ENCODE results near the gene ASIC3.

Gene ASIC3

DNA sequence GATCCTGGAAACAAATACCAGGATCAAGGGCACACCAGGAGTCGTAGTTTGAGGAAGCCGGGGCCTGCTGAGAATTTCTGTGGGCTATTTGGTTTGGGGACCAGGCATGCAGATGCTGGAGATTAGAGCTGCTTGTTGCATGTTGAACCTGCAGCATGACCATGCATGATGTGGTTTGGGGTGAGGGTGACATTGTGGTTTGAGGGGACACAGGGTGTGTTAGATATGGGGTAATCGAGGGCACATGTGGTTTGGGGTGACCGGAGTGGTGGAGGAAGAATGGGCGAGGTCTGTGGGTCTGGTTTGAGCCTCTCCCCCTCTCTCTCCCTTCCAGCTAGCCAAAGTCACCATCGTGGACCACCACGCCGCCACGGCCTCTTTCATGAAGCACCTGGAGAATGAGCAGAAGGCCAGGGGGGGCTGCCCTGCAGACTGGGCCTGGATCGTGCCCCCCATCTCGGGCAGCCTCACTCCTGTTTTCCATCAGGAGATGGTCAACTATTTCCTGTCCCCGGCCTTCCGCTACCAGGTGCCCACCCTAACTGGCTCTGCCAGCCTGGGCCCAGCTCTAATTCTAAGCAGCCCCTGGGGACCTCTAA lies 47.3 kb upstream of the ASIC3 start:
- no peaks in the 10 kb centered on the region for H3K9me2 ChIP-seq (replicated peaks; ENCODE audit: low read depth, low read length)
- H3K4me1 ChIP-seq (ENCODE audit: insufficient read depth, low read length, poor library complexity, severe bottlenecking), result peaks cover 7% of the 10 kb centered on the region
- H3K36me3 ChIP-seq (ENCODE audit: insufficient read depth, low read length), result no peaks in the 10 kb centered on the region
- H3K4me3 ChIP-seq (ENCODE audit: low read length, poor library complexity, severe bottlenecking), result no peak overlapping the region
- H3K27me3 ChIP-seq (ENCODE audit: insufficient read depth, low read length, poor library complexity, severe bottlenecking), result no peaks in the 10 kb centered on the region
- H2AFZ ChIP-seq (ENCODE audit: low read length), result no peak overlapping the region
- no peaks in the 10 kb centered on the region for H4K20me1 ChIP-seq (ENCODE audit: insufficient read depth, low read length, poor library complexity, severe bottlenecking)
- no peaks in the 10 kb centered on the region for H3F3A ChIP-seq (ENCODE audit: low read depth)
- H3K79me2 ChIP-seq (ENCODE audit: insufficient read depth, low read length), result no peaks in the 10 kb centered on the region
- H3K9me3 ChIP-seq (ENCODE audit: insufficient read depth, low read depth, low read length), result no peaks in the 10 kb centered on the region
- no peak overlapping the region for H3K4me2 ChIP-seq (ENCODE audit: low read depth, low read length, poor library complexity, severe bottlenecking)
- no peak for TF ChIP-seq CTCF (conservative IDR thresholded peaks at IDR 0.05; ENCODE audit: low read length)
- TF ChIP-seq EZH2phosphoT487 (IDR thresholded peaks at IDR 0.05; ENCODE audit: borderline replicate concordance), result no peak
- no peak overlapping the region for H3K9ac ChIP-seq (ENCODE audit: low read depth, low read length, poor library complexity, severe bottlenecking)

GRCh38 chr7:151001546-151001945 lies 46.8 kb upstream of the ASIC3 start:
- H3K27me3 ChIP-seq (ENCODE audit: insufficient read depth, low read length, poor library complexity, severe bottlenecking), result no peaks in the 10 kb centered on the region
- H3K9me2 ChIP-seq (replicated peaks; ENCODE audit: low read depth, low read length), result no peaks in the 10 kb centered on the region
- H3F3A ChIP-seq (ENCODE audit: low read depth), result no peaks in the 10 kb centered on the region
- H3K79me2 ChIP-seq (ENCODE audit: insufficient read depth, low read length), result no peaks in the 10 kb centered on the region
- no peaks in the 10 kb centered on the region for H4K20me1 ChIP-seq (ENCODE audit: insufficient read depth, low read length, poor library complexity, severe bottlenecking)
- H3K4me3 ChIP-seq (ENCODE audit: low read length, poor library complexity, severe bottlenecking), result no peak overlapping the region
- H3K4me2 ChIP-seq (ENCODE audit: low read depth, low read length, poor library complexity, severe bottlenecking), result no peak overlapping the region
- TF ChIP-seq EZH2phosphoT487 (IDR thresholded peaks at IDR 0.05; ENCODE audit: borderline replicate concordance) (no peak), CTCF (conservative IDR thresholded peaks at IDR 0.05; ENCODE audit: low read length) (no peak)
- no peak overlapping the region for H3K9ac ChIP-seq (ENCODE audit: low read depth, low read length, poor library complexity, severe bottlenecking)
- no peaks in the 10 kb centered on the region for H3K9me3 ChIP-seq (ENCODE audit: insufficient read depth, low read depth, low read length)
- no peaks in the 10 kb centered on the region for H3K36me3 ChIP-seq (ENCODE audit: insufficient read depth, low read length)
- H3K4me1 ChIP-seq (ENCODE audit: insufficient read depth, low read length, poor library complexity, severe bottlenecking), result peaks cover 7% of the 10 kb centered on the region
- no peak overlapping the region for H2AFZ ChIP-seq (ENCODE audit: low read length)

DNA sequence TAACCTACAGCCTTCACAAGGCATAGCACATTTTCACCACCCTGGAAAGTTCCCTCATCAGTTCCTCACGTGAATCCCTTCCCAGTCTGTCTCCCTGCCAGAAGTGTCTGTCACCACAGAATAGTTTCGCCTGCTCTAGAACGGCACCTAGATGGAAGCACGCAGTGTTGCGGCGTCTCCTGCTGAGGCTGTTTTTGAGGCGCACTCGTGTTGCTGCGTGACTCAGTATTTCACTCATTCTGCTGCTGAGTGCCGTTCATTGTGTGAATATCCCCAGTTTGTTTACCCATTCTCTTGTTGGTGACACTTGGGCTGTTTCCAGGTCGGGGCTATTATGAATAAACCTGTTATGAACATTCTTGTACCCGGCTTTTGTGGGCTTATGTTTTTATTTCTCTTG lies 44.8 kb upstream of the ASIC3 start:
- H3K9ac ChIP-seq (ENCODE audit: low read depth, low read length, poor library complexity, severe bottlenecking), result no peak overlapping the region
- H3K9me2 ChIP-seq (replicated peaks; ENCODE audit: low read depth, low read length), result no peaks in the 10 kb centered on the region
- peaks cover 24% of the 10 kb centered on the region for H3K4me1 ChIP-seq (ENCODE audit: insufficient read depth, low read length, poor library complexity, severe bottlenecking)

GRCh38 chr7:151005566-151005965 lies 42.8 kb upstream of the ASIC3 start:
- Histone ChIP-seq H3K9me3 (ENCODE audit: insufficient read depth, low read depth, low read length) (no peaks in the 10 kb centered on the region), H3K27me3 (ENCODE audit: insufficient read depth, low read length, poor library complexity, severe bottlenecking) (no peaks in the 10 kb centered on the region), H3K9ac (ENCODE audit: low read depth, low read length, poor library complexity, severe bottlenecking) (no peak overlapping the region), H3K79me2 (ENCODE audit: insufficient read depth, low read length) (no peaks in the 10 kb centered on the region), H2AFZ (ENCODE audit: low read length) (no peak overlapping the region), H3K4me2 (ENCODE audit: low read depth, low read length, poor library complexity, severe bottlenecking) (no peak overlapping the region), H3F3A (ENCODE audit: low read depth) (no peaks in the 10 kb centered on the region), H3K4me3 (ENCODE audit: low read length, poor library complexity, severe bottlenecking) (no peak overlapping the region), H3K4me1 (ENCODE audit: insufficient read depth, low read length, poor library complexity, severe bottlenecking) (peaks cover 32% of the 10 kb centered on the region), H3K36me3 (ENCODE audit: insufficient read depth, low read length) (no peaks in the 10 kb centered on the region), H3K9me2 (replicated peaks; ENCODE audit: low read depth, low read length) (no peaks in the 10 kb centered on the region), H4K20me1 (ENCODE audit: insufficient read depth, low read length, poor library complexity, severe bottlenecking) (no peaks in the 10 kb centered on the region)
- TF ChIP-seq EZH2phosphoT487 (IDR thresholded peaks at IDR 0.05; ENCODE audit: borderline replicate concordance) (no peak), CTCF (conservative IDR thresholded peaks at IDR 0.05; ENCODE audit: low read length) (no peak)

More for the DNA sequence above, 44.8 kb upstream of the ASIC3 start:
- H3K4me3 ChIP-seq (ENCODE audit: low read length, poor library complexity, severe bottlenecking), result no peak overlapping the region
- no peak for TF ChIP-seq EZH2phosphoT487 (IDR thresholded peaks at IDR 0.05; ENCODE audit: borderline replicate concordance)
- H3K9me3 ChIP-seq (ENCODE audit: insufficient read depth, low read depth, low read length), result no peaks in the 10 kb centered on the region
- H3K36me3 ChIP-seq (ENCODE audit: insufficient read depth, low read length), result no peaks in the 10 kb centered on the region
- no peaks in the 10 kb centered on the region for H3F3A ChIP-seq (ENCODE audit: low read depth)
- H3K79me2 ChIP-seq (ENCODE audit: insufficient read depth, low read length), result no peaks in the 10 kb centered on the region
- no peaks in the 10 kb centered on the region for H4K20me1 ChIP-seq (ENCODE audit: insufficient read depth, low read length, poor library complexity, severe bottlenecking)
- no peak overlapping the region for H2AFZ ChIP-seq (ENCODE audit: low read length)
- no peaks in the 10 kb centered on the region for H3K27me3 ChIP-seq (ENCODE audit: insufficient read depth, low read length, poor library complexity, severe bottlenecking)
- no peak overlapping the region for H3K4me2 ChIP-seq (ENCODE audit: low read depth, low read length, poor library complexity, severe bottlenecking)
